HK-2 (cell line): ENCODE data around the gene ZC3H15.
A peak's percentile ranks its signal among the peaks of the same experiment; 100 is the strongest.
"Not testable (repeated sequence)": the region's sequence is repeated elsewhere in the genome, so short reads cannot be mapped to it uniquely, and the experiment has no call there.

Source experiments
- DNase-seq: peaks from one replicate; pipeline ENCODE4 v3.0.0-alpha.2; 2018; ENCODE audit not compliant: unreplicated experiment

Gene ZC3H15

GRCh38 chr2:186485871-186486650 lies at the start of gene ZC3H15:
Gene ZC3H15 (plus strand): TSS chr2:186486260. CDS start chr2:186486383, 123 bp downstream.
- peak; percentile 96 for DNase-seq

GRCh38 chr2:186437719-186438118 lies 48.3 kb upstream of the ZC3H15 start:
- no peak for DNase-seq

GRCh38 chr2:186439673-186440095 lies 46.4 kb upstream of the ZC3H15 start:
- not testable (repeated sequence) for DNase-seq

- DNase-seq: no peak
Measured at GRCh38 chr2:186440506-186440905, 45.6 kb upstream of the ZC3H15 start.

- DNase-seq: no peak
Measured at GRCh38 chr2:186442885-186443284, 43.2 kb upstream of the ZC3H15 start.

GRCh38 chr2:186443851-186444250 lies 42.2 kb upstream of the ZC3H15 start:
- no peak for DNase-seq

- no peak for DNase-seq
Measured at GRCh38 chr2:186445506-186445905, 40.6 kb upstream of the ZC3H15 start.

GRCh38 chr2:186455613-186456012 lies 30.4 kb upstream of the ZC3H15 start:
- no peak for DNase-seq

GRCh38 chr2:186456941-186457340 lies 29.1 kb upstream of the ZC3H15 start:
- DNase-seq: no peak

GRCh38 chr2:186457908-186458307 lies 28.2 kb upstream of the ZC3H15 start:
- no peak for DNase-seq

GRCh38 chr2:186459009-186459408 lies 27.1 kb upstream of the ZC3H15 start:
- no peak for DNase-seq

GRCh38 chr2:186460465-186460864 lies 25.6 kb upstream of the ZC3H15 start:
- DNase-seq: no peak

GRCh38 chr2:186466743-186467142 lies 19.3 kb upstream of the ZC3H15 start:
- DNase-seq: no peak

- DNase-seq: no peak
Measured at GRCh38 chr2:186467421-186467820, 18.6 kb upstream of the ZC3H15 start.

- DNase-seq: not testable (repeated sequence)
Measured at GRCh38 chr2:186472722-186473493, 13.2 kb upstream of the ZC3H15 start.

- not testable (repeated sequence) for DNase-seq
Measured at GRCh38 chr2:186474239-186474638, 11.8 kb upstream of the ZC3H15 start.

- no peak for DNase-seq
Measured at GRCh38 chr2:186477790-186478189, 8.3 kb upstream of the ZC3H15 start.

GRCh38 chr2:186480991-186481390 lies 5.1 kb upstream of the ZC3H15 start:
- no peak for DNase-seq

- no peak for DNase-seq
Measured at GRCh38 chr2:186484062-186484735, 1.9 kb upstream of the ZC3H15 start.

- no peak for DNase-seq
Measured at GRCh38 chr2:186485576-186485870, 537 bp upstream of the ZC3H15 start.

- no peak for DNase-seq
Measured at GRCh38 chr2:186486651-186487647, 889 bp downstream of the ZC3H15 start.
